C4-2B (cell line): Measurements from ENCODE around the gene HGS.

Experiments used
- ZFX ChIP-seq: fragments of 450-650 bp; IDR thresholded peaks from 2 replicates; pipeline ENCODE4 v1.6.1; 2017
- TF ChIP-seq, protein P1 (sequence below): fragments of 450-650 bp; conservative IDR thresholded peaks from 2 replicates; pipeline ENCODE4 v1.5.1; 2017; ENCODE audit warnings: mild to moderate bottlenecking

DNA sequence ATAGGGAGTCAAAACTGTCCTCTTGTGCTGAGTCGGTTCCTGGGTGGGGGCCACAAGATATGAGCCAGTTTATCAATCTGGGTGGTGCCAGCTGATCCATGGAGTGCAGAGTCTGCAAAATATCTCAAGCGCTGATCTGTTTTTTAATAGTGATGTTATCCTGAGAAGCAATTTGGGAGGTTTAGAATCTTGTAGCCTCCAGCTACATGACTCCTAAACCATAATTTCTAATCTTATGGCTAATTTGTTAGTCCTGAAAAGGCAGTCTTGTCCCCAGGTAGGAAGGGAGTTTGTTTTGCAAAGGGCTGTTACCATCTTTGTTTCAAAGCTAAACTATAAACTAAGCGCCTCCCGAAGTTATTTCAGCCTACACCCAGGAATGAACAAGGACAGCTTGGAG, 45.1 kb upstream of the HGS start:
- TF ChIP-seq, protein P1, sequence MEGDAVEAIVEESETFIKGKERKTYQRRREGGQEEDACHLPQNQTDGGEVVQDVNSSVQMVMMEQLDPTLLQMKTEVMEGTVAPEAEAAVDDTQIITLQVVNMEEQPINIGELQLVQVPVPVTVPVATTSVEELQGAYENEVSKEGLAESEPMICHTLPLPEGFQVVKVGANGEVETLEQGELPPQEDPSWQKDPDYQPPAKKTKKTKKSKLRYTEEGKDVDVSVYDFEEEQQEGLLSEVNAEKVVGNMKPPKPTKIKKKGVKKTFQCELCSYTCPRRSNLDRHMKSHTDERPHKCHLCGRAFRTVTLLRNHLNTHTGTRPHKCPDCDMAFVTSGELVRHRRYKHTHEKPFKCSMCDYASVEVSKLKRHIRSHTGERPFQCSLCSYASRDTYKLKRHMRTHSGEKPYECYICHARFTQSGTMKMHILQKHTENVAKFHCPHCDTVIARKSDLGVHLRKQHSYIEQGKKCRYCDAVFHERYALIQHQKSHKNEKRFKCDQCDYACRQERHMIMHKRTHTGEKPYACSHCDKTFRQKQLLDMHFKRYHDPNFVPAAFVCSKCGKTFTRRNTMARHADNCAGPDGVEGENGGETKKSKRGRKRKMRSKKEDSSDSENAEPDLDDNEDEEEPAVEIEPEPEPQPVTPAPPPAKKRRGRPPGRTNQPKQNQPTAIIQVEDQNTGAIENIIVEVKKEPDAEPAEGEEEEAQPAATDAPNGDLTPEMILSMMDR, result no peak
- TF ChIP-seq ZFX, result no peak
